ENCODE measurements around the gene FAM83G.

FAM83G gene

GRCh38 chr17:18964550-18964949 lies 40.0 kb downstream of the FAM83G start:
- no peak overlapping the region for H3K27ac ChIP-seq (ENCODE audit: extremely low read depth, low read depth, low read length)
- H3K36me3 ChIP-seq (ENCODE audit: control insufficient read depth in 2 of 2, insufficient read depth in 1 of 2, low read length in 2 of 2) = no peaks in the 10 kb centered on the region
- ChIA-PET CTCF (no interaction called here), POLR2A (no interaction called here)
- H3K4me3 ChIP-seq (ENCODE audit: low read depth, low read length) = no peak overlapping the region
- peaks cover 11% of the 10 kb centered on the region for H3K4me1 ChIP-seq (ENCODE audit: control insufficient read depth, insufficient read depth, low read length)
- H3K9me3 ChIP-seq (ENCODE audit: control insufficient read depth, insufficient read depth, low read depth, low read length) = no peaks in the 10 kb centered on the region
- no peak for TF ChIP-seq ZNF239 (tag by site-specific recombination; IDR thresholded peaks at IDR 0.05)
- no peak for TF ChIP-seq SALL2 (tag by site-specific recombination; IDR thresholded peaks at IDR 0.05; ENCODE audit: borderline replicate concordance)
- TF ChIP-seq ZNF248 (tag by site-specific recombination; IDR thresholded peaks at IDR 0.05) = no peak
- TF ChIP-seq ZNF362 (tag by site-specific recombination; IDR thresholded peaks at IDR 0.05) = no peak
- TF ChIP-seq ZNF302 (tag by site-specific recombination; IDR thresholded peaks at IDR 0.05; ENCODE audit: low read depth) = no peak
- TF ChIP-seq ZNF175 (tag by site-specific recombination; IDR thresholded peaks at IDR 0.05) = no peak
- TF ChIP-seq ZFHX2 (tag by site-specific recombination; conservative IDR thresholded peaks at IDR 0.05) = no peak
- no peak for TF ChIP-seq KLF8 (tag by site-specific recombination; IDR thresholded peaks at IDR 0.05)
- TF ChIP-seq ZNF221 (tag by site-specific recombination; IDR thresholded peaks at IDR 0.05; ENCODE audit: borderline replicate concordance) = no peak
- TF ChIP-seq ZNF140 (tag by site-specific recombination; IDR thresholded peaks at IDR 0.05) = no peak
- no peak for TF ChIP-seq ZBTB48 (tag by site-specific recombination; IDR thresholded peaks at IDR 0.05)
- no peak for TF ChIP-seq ZNF335 (tag by site-specific recombination; conservative IDR thresholded peaks at IDR 0.05)

GRCh38 chr17:18964018-18964351 lies 40.6 kb downstream of the FAM83G start:
- H3K27ac ChIP-seq (ENCODE audit: extremely low read depth, low read depth, low read length) = no peak overlapping the region
- CTCF ChIA-PET = no interaction called here

GRCh38 chr17:18963126-18964017 lies 41.2 kb downstream of the FAM83G start:
- TF ChIP-seq SETDB1 (IDR thresholded peaks at IDR 0.05; ENCODE audit: insufficient read length, low read length) (no peak), ZNF623 (tag by site-specific recombination; IDR thresholded peaks at IDR 0.05) (peak; percentile 94)
- H3K4me1 ChIP-seq (ENCODE audit: control insufficient read depth, insufficient read depth, low read length) = peaks cover 11% of the 10 kb centered on the region
- no peak overlapping the region for H3K4me3 ChIP-seq (ENCODE audit: low read depth, low read length)
- no peaks in the 10 kb centered on the region for H3K9me3 ChIP-seq (ENCODE audit: control insufficient read depth, insufficient read depth, low read depth, low read length)
- CTCF ChIA-PET = interaction anchor here (0.9 to 1.0 kb wide), 2 partner anchors 9 to 18 kb away, joined by 3 read pairs; no protein-coding TSS in a partner anchor
- H3K27ac ChIP-seq (ENCODE audit: extremely low read depth, low read depth, low read length) = no peak overlapping the region
- no peaks in the 10 kb centered on the region for H3K36me3 ChIP-seq (ENCODE audit: control insufficient read depth in 2 of 2, insufficient read depth in 1 of 2, low read length in 2 of 2)
- POLR2A ChIA-PET = interaction anchor here (0.9 kb wide), 1 partner anchor 9 kb away, joined by 3 read pairs; no protein-coding TSS in a partner anchor

More at GRCh38 chr17:18964018-18964351, 40.6 kb downstream of the FAM83G start:
- Histone ChIP-seq H3K36me3 (ENCODE audit: control insufficient read depth in 2 of 2, insufficient read depth in 1 of 2, low read length in 2 of 2) (no peaks in the 10 kb centered on the region), H3K9me3 (ENCODE audit: control insufficient read depth, insufficient read depth, low read depth, low read length) (no peaks in the 10 kb centered on the region), H3K4me3 (ENCODE audit: low read depth, low read length) (no peak overlapping the region), H3K4me1 (ENCODE audit: control insufficient read depth, insufficient read depth, low read length) (peaks cover 11% of the 10 kb centered on the region)
- POLR2A ChIA-PET = no interaction called here
- TF ChIP-seq ZNF221 (tag by site-specific recombination; IDR thresholded peaks at IDR 0.05; ENCODE audit: borderline replicate concordance) (no peak), GFI1B (tag by site-specific recombination; IDR thresholded peaks at IDR 0.05) (no peak), SP2 (tag by site-specific recombination; IDR thresholded peaks at IDR 0.05) (no peak), ZNF596 (tag by site-specific recombination; IDR thresholded peaks at IDR 0.05) (no peak), ZEB2 (tag by site-specific recombination; IDR thresholded peaks at IDR 0.05) (no peak), YY1 (tag by site-specific recombination; IDR thresholded peaks at IDR 0.05) (no peak), ZNF324 (tag by site-specific recombination; IDR thresholded peaks at IDR 0.05) (no peak), ZFP69B (tag by site-specific recombination; IDR thresholded peaks at IDR 0.05) (no peak), HOXC10 (CRISPR knock-in tag; IDR thresholded peaks at IDR 0.05) (no peak), ZNF792 (tag by site-specific recombination; IDR thresholded peaks at IDR 0.05) (no peak), ZNF37A (tag by site-specific recombination; IDR thresholded peaks at IDR 0.05) (no peak), ZNF701 (tag by site-specific recombination; IDR thresholded peaks at IDR 0.05) (no peak), ZBTB48 (tag by site-specific recombination; IDR thresholded peaks at IDR 0.05) (no peak), ZNF214 (tag by site-specific recombination; IDR thresholded peaks at IDR 0.05; ENCODE audit: borderline replicate concordance) (no peak), ZNF658 (tag by site-specific recombination; IDR thresholded peaks at IDR 0.05) (no peak)
